ENCODE measurements around the gene PDSS2.

Gene PDSS2, protein sequence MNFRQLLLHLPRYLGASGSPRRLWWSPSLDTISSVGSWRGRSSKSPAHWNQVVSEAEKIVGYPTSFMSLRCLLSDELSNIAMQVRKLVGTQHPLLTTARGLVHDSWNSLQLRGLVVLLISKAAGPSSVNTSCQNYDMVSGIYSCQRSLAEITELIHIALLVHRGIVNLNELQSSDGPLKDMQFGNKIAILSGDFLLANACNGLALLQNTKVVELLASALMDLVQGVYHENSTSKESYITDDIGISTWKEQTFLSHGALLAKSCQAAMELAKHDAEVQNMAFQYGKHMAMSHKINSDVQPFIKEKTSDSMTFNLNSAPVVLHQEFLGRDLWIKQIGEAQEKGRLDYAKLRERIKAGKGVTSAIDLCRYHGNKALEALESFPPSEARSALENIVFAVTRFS

GRCh38 chr6:107459283-107460082 lies at the start of gene PDSS2:
Gene PDSS2, minus strand, starts transcription at chr6:107459564. Its CDS starts 279 bp downstream, at chr6:107459285.
- DNase-seq (ENCODE audit: low read depth in 4 of 4, low spot score in 1 of 4) = peak; percentile 92 to 99 (median 96)

DNA sequence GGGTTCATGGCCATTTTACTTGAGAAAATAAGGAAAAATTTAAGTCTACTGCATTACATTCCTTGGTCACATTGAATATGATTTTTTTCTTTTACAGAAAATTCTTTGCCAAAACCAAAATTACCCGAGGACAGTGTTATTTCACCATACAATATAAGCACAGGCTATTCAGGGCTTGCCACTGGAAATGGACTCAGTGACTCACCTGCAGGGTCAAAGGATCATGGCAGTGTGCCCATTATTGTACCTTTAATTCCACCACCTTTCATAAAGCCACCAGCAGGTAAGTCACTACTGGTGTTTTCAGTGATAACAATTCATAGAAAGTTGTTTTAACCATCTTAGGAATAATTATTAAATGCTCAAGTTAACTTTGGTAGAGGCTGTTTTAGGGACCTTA lies 46.8 kb upstream of the PDSS2 start:
- no peak for DNase-seq (ENCODE audit: low read depth in 4 of 4, low spot score in 1 of 4)

DNA sequence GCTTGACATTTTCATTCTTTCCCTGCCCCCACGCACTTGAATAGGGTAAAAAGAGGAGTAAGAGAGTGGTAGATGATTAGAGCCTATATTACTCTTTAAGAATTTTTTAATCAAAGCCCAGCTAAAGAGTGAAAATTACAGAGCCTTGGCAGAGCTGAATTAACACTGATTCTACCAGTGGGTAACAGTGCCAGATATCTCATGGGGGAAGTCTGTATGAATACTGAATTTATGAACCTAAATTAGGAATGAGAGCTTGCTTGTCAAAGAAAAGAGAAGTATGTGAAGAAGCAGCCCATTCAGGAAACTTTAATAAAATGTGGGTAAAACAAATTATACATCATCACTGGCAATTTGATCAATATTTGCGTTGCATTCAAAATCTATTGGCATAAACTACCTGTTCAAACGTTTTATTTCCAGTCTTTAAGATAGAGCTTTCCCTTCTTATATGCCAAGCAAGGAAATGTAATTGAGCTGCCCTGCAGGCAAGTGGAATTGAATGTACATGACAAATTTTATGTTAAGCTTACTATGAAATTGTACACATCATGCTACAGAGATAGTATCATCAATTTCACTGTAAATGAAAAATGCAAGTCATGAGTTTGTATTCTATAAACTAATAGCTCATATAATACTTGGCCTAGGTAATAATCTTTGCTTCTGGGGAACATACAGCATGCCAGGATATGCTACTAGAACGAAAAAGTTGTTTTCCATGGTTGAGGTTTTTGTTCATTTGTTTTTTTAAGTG lies 45.1 kb upstream of the PDSS2 start:
- DNase-seq (ENCODE audit: low read depth in 4 of 4, low spot score in 1 of 4) = no peak

DNA sequence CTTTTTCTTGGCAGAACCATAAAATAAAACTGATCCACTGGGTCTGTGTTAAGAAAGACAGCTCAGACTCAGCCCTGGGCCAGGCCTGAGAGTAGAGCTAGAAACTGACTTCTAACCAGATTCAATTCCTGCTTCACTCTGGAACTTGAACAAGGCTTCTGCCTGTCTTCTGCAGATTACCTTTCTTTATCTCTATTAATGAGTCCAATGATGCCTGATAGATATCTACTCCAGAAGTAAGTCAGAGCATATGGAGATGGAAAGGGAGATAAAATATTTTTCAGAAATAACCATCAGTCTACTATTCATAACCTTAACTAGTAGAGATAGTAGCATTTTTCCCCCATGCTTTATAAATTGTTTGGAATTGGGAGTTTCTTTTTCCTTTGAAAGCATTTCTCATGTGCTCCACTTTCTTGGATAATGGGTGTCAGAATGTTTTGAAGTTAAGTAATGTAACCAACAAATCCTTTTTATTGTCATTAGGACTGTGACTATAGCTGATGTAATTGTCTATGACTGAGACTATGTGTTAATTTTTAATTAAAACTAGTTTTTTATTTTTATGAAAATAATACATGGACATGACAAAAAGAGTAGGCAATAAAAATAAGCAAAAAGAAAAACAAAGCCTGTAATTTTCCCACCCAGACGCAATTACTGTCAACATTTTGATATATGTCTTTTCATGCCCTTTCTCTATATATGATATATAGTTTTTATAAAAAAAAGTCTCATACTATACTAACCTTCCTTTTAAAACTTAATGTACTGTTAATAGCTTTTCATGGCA lies 37.7 kb upstream of the PDSS2 start:
- DNase-seq (ENCODE audit: low read depth in 4 of 4, low spot score in 1 of 4) = no peak

GRCh38 chr6:107495971-107496370 lies 36.6 kb upstream of the PDSS2 start:
- DNase-seq (ENCODE audit: low read depth in 4 of 4, low spot score in 1 of 4) = no peak

- DNase-seq (ENCODE audit: low read depth in 4 of 4, low spot score in 1 of 4) = no peak
Observed at GRCh38 chr6:107495196-107495643, 35.9 kb upstream of the PDSS2 start.

GRCh38 chr6:107493158-107494057 lies 34.0 kb upstream of the PDSS2 start:
- DNase-seq (ENCODE audit: low read depth in 4 of 4, low spot score in 1 of 4) = no peak

GRCh38 chr6:107491760-107492660 lies 32.6 kb upstream of the PDSS2 start:
- DNase-seq (ENCODE audit: low read depth in 4 of 4, low spot score in 1 of 4) = no peak

DNA sequence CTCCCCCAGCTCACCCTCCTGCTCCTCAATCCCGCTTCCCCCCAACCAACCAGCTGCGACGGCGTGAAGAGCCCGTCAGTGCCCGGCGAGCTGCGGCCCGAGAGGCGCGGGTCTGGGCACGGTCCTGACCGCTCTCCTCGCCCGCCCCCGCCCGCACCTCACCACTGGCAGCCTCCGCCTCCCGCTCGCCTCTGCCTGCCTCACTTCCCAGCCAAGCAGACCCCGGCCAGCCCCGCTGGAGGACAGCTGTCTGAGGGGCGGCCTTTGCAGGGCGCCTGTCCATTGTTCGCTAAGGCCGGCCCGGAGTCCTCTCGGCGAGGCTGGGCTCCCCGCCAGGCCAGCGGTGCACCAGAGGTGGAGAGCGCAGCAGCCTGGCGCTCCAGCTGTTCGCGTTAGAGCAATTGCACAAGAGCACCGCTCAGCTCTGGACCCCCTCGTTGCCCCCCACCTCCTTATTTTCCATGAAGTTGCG lies 31.8 kb upstream of the PDSS2 start:
- no peak for DNase-seq (ENCODE audit: low read depth in 4 of 4, low spot score in 1 of 4)

GRCh38 chr6:107490566-107491137 lies 31.3 kb upstream of the PDSS2 start:
- DNase-seq (ENCODE audit: low read depth in 4 of 4, low spot score in 1 of 4) = no peak

- peak in 1 of 4 experiments; percentile 28 for DNase-seq (ENCODE audit: low read depth in 4 of 4, low spot score in 1 of 4)
Observed at GRCh38 chr6:107489636-107490565, 30.5 kb upstream of the PDSS2 start, which contains the start of gene SOBP. Gene SOBP, plus strand, starts transcription at chr6:107490117. Its CDS starts 500 bp downstream, at chr6:107490617.

DNA sequence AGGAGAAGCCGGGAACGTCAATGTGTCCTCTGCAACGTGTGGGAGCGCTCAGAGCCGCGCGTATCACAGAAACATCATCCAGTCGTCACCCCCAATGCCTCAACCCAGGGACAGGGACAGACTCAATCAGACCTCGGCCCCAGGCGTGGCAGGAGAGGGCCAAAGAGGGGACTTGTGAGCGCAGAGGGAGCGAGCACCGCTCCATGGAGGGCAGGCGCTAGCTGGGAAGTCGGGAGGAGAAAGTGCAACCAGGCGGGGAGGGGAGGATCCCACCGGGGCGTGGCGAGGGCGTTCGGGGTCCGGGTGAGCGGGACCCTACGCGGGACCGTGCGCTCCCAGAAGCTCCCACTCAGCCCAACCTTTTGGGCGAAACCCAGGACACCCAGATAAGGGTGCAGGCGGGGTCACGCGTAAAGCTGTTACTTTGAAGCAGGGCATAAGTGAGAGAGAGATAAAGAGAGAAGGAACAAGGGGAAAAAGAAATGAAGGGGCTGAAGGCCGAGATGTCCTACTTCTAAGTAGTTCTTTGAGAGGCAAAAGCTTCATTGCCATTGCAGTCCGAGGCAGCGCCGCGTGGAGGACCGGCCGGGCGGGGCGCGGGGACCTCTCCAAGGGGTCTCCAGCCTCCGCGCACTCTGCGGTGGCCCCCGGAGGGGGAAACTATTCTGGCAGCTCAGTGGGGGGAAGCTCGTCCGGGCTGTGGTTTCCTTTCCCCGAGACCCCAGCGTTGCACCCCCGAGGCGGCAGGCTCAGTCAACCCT lies 29.7 kb upstream of the PDSS2 start:
- no peak for DNase-seq (ENCODE audit: low read depth in 4 of 4, low spot score in 1 of 4)

DNA sequence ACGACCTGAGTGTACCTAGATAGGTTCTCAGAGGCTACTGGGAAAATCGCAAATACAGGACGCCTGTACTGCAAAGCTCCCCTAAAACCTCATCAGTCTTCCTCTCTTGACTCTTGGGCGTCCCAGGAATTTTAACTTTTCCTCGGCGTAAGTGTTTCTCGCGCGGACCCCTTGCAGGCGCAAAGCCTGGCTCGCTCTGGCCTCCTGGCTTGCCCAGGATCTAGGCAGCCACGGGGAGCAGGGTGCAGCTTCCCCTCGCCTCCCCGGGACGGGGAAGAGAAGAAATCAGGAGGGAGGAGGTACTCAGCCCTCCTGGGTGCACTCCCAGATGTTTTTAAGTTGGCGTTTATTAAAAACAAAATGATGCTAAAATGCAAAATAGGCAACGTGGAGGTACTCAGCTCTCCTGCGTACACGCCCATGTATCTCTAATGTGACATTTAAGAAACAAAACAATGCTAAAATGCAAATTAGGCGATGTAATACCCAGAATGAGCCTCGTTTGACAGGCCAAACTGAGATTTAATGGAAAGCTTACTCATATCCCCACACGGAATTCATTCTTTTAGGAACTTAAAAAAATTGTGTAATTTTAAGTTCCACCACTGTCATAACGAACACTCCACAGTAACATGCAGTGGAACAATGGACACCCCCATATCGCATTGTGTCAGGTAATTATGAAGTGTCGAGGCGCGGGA lies 29.0 kb upstream of the PDSS2 start:
- DNase-seq (ENCODE audit: low read depth in 4 of 4, low spot score in 1 of 4) = no peak

- no peak for DNase-seq (ENCODE audit: low read depth in 4 of 4, low spot score in 1 of 4)
Observed at GRCh38 chr6:107485157-107485556, 25.8 kb upstream of the PDSS2 start.

GRCh38 chr6:107479089-107479690 lies 19.8 kb upstream of the PDSS2 start:
- no peak for DNase-seq (ENCODE audit: low read depth in 4 of 4, low spot score in 1 of 4)
